ENCODE results near the gene ANGEL2.

Gene ANGEL2

GRCh38 chr1:213053455-213053854 lies 37.8 kb upstream of the ANGEL2 start:
- no peak for TF ChIP-seq PATZ1 (CRISPR knock-in tag; IDR thresholded peaks at IDR 0.05; ENCODE audit: borderline replicate concordance)
- TF ChIP-seq, protein P1, sequence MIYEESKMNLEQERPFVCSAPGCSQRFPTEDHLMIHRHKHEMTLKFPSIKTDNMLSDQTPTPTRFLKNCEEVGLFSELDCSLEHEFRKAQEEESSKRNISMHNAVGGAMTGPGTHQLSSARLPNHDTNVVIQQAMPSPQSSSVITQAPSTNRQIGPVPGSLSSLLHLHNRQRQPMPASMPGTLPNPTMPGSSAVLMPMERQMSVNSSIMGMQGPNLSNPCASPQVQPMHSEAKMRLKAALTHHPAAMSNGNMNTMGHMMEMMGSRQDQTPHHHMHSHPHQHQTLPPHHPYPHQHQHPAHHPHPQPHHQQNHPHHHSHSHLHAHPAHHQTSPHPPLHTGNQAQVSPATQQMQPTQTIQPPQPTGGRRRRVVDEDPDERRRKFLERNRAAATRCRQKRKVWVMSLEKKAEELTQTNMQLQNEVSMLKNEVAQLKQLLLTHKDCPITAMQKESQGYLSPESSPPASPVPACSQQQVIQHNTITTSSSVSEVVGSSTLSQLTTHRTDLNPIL (CRISPR knock-in tag; IDR thresholded peaks at IDR 0.05; ENCODE audit: low read depth), result no peak
- TF ChIP-seq CSDC2 (CRISPR knock-in tag; IDR thresholded peaks at IDR 0.05), result no peak
- no peak for TF ChIP-seq ZNF8 (CRISPR knock-in tag; IDR thresholded peaks at IDR 0.05)
- TF ChIP-seq ZFP30 (CRISPR knock-in tag; IDR thresholded peaks at IDR 0.05), result no peak
- TF ChIP-seq ARNTL (CRISPR knock-in tag; IDR thresholded peaks at IDR 0.05; ENCODE audit: borderline replicate concordance, low read depth), result no peak
- no peak for TF ChIP-seq PPARA (CRISPR knock-in tag; IDR thresholded peaks at IDR 0.05; ENCODE audit: borderline replicate concordance)
- no peak for TF ChIP-seq ESRRG (CRISPR knock-in tag; IDR thresholded peaks at IDR 0.05)
- TF ChIP-seq ZFP3 (CRISPR knock-in tag; IDR thresholded peaks at IDR 0.05), result no peak
- TF ChIP-seq, protein P2, sequence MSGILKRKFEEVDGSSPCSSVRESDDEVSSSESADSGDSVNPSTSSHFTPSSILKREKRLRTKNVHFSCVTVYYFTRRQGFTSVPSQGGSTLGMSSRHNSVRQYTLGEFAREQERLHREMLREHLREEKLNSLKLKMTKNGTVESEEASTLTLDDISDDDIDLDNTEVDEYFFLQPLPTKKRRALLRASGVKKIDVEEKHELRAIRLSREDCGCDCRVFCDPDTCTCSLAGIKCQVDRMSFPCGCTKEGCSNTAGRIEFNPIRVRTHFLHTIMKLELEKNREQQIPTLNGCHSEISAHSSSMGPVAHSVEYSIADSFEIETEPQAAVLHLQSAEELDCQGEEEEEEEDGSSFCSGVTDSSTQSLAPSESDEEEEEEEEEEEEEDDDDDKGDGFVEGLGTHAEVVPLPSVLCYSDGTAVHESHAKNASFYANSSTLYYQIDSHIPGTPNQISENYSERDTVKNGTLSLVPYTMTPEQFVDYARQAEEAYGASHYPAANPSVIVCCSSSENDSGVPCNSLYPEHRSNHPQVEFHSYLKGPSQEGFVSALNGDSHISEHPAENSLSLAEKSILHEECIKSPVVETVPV (CRISPR knock-in tag; IDR thresholded peaks at IDR 0.05), result no peak
- TF ChIP-seq SNAI2 (CRISPR knock-in tag; IDR thresholded peaks at IDR 0.05), result no peak
- no peak for ATAC-seq

DNA sequence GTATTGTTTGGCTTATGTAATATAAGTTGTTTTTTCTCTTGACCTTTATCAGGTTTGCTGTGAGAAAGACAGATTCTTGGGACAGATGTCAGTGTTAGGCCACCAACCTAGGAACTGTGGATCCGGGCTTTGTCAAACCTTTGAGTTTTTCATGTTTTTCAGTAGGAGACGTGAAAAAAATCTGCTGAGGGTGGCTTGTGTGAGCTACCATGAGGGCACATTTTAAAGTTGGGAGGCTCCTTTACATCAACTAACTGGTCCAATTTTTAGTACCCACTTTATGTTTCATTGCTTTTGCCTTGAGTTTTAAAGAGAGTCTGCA lies 36.2 kb upstream of the ANGEL2 start:
- ATAC-seq, result no peak
- TF ChIP-seq ZFP30 (CRISPR knock-in tag; IDR thresholded peaks at IDR 0.05) (no peak), ZFP3 (CRISPR knock-in tag; IDR thresholded peaks at IDR 0.05) (no peak), CSDC2 (CRISPR knock-in tag; IDR thresholded peaks at IDR 0.05) (no peak), ZC3H10 (CRISPR knock-in tag; IDR thresholded peaks at IDR 0.05) (no peak), SNAI2 (CRISPR knock-in tag; IDR thresholded peaks at IDR 0.05) (no peak), ZNF70 (CRISPR knock-in tag; IDR thresholded peaks at IDR 0.05) (no peak), RARB (CRISPR knock-in tag; IDR thresholded peaks at IDR 0.05) (no peak), ARNTL (CRISPR knock-in tag; IDR thresholded peaks at IDR 0.05; ENCODE audit: borderline replicate concordance, low read depth) (no peak), ISL1 (CRISPR knock-in tag; IDR thresholded peaks at IDR 0.05) (no peak), PPARA (CRISPR knock-in tag; IDR thresholded peaks at IDR 0.05; ENCODE audit: borderline replicate concordance) (no peak), ESRRG (CRISPR knock-in tag; IDR thresholded peaks at IDR 0.05) (no peak), BACH2 (CRISPR knock-in tag; IDR thresholded peaks at IDR 0.05; ENCODE audit: borderline replicate concordance) (no peak), GLIS3 (CRISPR knock-in tag; IDR thresholded peaks at IDR 0.05) (no peak), OSR1 (CRISPR knock-in tag; IDR thresholded peaks at IDR 0.05) (no peak), TOX (CRISPR knock-in tag; IDR thresholded peaks at IDR 0.05; ENCODE audit: borderline replicate concordance) (no peak), TSHZ2 (CRISPR knock-in tag; IDR thresholded peaks at IDR 0.05) (no peak), ZNF565 (CRISPR knock-in tag; conservative IDR thresholded peaks at IDR 0.05; ENCODE audit: low read depth) (no peak), PATZ1 (CRISPR knock-in tag; IDR thresholded peaks at IDR 0.05; ENCODE audit: borderline replicate concordance) (no peak)
- TF ChIP-seq, protein P1 (CRISPR knock-in tag; IDR thresholded peaks at IDR 0.05; ENCODE audit: low read depth), result no peak
- TF ChIP-seq, protein P2 (CRISPR knock-in tag; IDR thresholded peaks at IDR 0.05), result no peak
